K562 (cell line): Measurements from ENCODE around the gene TRMT1. TPM values are rescaled to one million over a fixed set of nuclear protein-coding genes. Genes with fewer than 3 reads are reported as not detected.

Experiments
- ARHGAP35 ChIP-seq: fragments of 450-650 bp; IDR thresholded peaks from 2 replicates; pipeline ENCODE4 v1.6.1; 2018; ENCODE audit not compliant: partially characterized antibody
- BDP1 ChIP-seq: IDR thresholded peaks from 3 replicates; pipeline ENCODE4 v1.6.1; 2011; ENCODE audit not compliant: insufficient read length, insufficient read depth
- CBX8 ChIP-seq: fragments of 200-600 bp; sonication (generic); IDR thresholded peaks from 2 replicates; pipeline ENCODE4 v1.6.1; 2012; ENCODE audit warnings: borderline replicate concordance, mixed run types, low read depth, mild to moderate bottlenecking, moderate library complexity, mixed read lengths, low read length, control low read depth, inconsistent platforms; ENCODE audit not compliant: poor library complexity, severe bottlenecking; ENCODE audit errors: extremely low read depth
- CC2D1A ChIP-seq: fragments of 450-650 bp; IDR thresholded peaks from 2 replicates; pipeline ENCODE4 v1.6.1; 2017; ENCODE audit warnings: mild to moderate bottlenecking
- ETV1 ChIP-seq: fragments of 450-650 bp; conservative IDR thresholded peaks from 2 replicates; pipeline ENCODE4 v1.6.1; 2016; ENCODE audit warnings: missing genetic modification characterization, control low read depth, low read depth, missing compliant biosample characterization
- GABPB2 ChIP-seq: fragments of 250-450 bp; sonication (Bioruptor Pico); conservative IDR thresholded peaks from 2 replicates; pipeline ENCODE4 v1.5.1; 2021; ENCODE audit warnings: mild to moderate bottlenecking
- GTF2A2 ChIP-seq: IDR thresholded peaks from 2 replicates; pipeline ENCODE4 v1.6.1; 2016; ENCODE audit warnings: mild to moderate bottlenecking, missing genetic modification characterization, missing compliant biosample characterization
- LEF1 ChIP-seq: fragments of 450-650 bp; IDR thresholded peaks from 2 replicates; pipeline ENCODE4 v1.6.1; 2016; ENCODE audit warnings: mild to moderate bottlenecking
- MEIS2 ChIP-seq: fragments of 450-650 bp; IDR thresholded peaks from 2 replicates; pipeline ENCODE4 v1.6.1; 2014; ENCODE audit warnings: mild to moderate bottlenecking; ENCODE audit not compliant: partially characterized antibody
- RFX5 ChIP-seq: IDR thresholded peaks from 2 replicates; pipeline ENCODE4 v1.6.1; 2011; ENCODE audit warnings: low read depth, mild to moderate bottlenecking, improper control_type of control experiment, low read length
- SMC3 ChIP-seq: conservative IDR thresholded peaks from 2 replicates; pipeline ENCODE4 v1.6.1; 2011; ENCODE audit warnings: low read depth, low read length, improper control_type of control experiment; ENCODE audit not compliant: insufficient read depth
- STAT5A ChIP-seq: IDR thresholded peaks from 2 replicates; pipeline ENCODE4 v1.6.1; 2012; ENCODE audit warnings: low read length, inconsistent platforms, borderline replicate concordance
- ZBTB1 ChIP-seq: sonication (generic); formaldehyde crosslinking; IDR thresholded peaks from 2 replicates; pipeline ENCODE4 v1.8.1; 2023; ENCODE audit warnings: missing genetic modification reagents, low read depth, mild to moderate bottlenecking, borderline replicate concordance
- ZFP36 ChIP-seq: fragments of 150-350 bp; IDR thresholded peaks from 2 replicates; pipeline ENCODE4 v1.6.1; 2018; ENCODE audit warnings: low read length, low read depth; ENCODE audit not compliant: partially characterized antibody
- ZKSCAN1 ChIP-seq: fragments of 150-350 bp; IDR thresholded peaks from 2 replicates; pipeline ENCODE4 v1.6.1; 2016; ENCODE audit warnings: low read depth, low read length
- ZKSCAN3 ChIP-seq: fragments of 250-450 bp; sonication (Bioruptor Pico); IDR thresholded peaks from 2 replicates; pipeline ENCODE4 v1.4.0; 2020
- ZNF121 ChIP-seq: sonication (generic); formaldehyde crosslinking; conservative IDR thresholded peaks from 2 replicates; pipeline ENCODE4 v1.8.0; 2022; ENCODE audit warnings: missing genetic modification reagents
- ZNF143 ChIP-seq: sonication (generic); formaldehyde crosslinking; IDR thresholded peaks from 2 replicates; pipeline ENCODE4 v1.9.0; 2022; ENCODE audit warnings: mild to moderate bottlenecking, missing genetic modification reagents
- ZNF436 ChIP-seq: fragments of 250-450, 450-650 bp; sonication (Bioruptor Pico); formaldehyde crosslinking; IDR thresholded peaks from 2 replicates; pipeline ENCODE4 v1.7.0; 2020; ENCODE audit warnings: mild to moderate bottlenecking
- polyA plus RNA-seq, 8 experiments: library from polyadenylated mRNA; depleted of rRNA in 4 of 8; stranded (reverse) in 5 of 8; unstranded in 3 of 8; fragments of >200 nt; fragmentation: Nextera tagmentation in 2 of 8; fragmentation: Illumina TruSeq in 1 of 8; extraction: Ambion mirVana in 2 of 8; extraction: Trizol in 1 of 8; gene quantifications; 2 replicates each; pipeline versions ENCODE4 v1.2.1 to v1.2.3, GENCODE V29; 2011 to 2014; ENCODE audit warnings: inconsistent platforms in 1 of 8, missing spikeins in 1 of 8
- total RNA-seq, 7 experiments: library from RNA; depleted of rRNA in 6 of 7; stranded (reverse); fragments of >200 nt in 6 of 7; fragmentation: Illumina TruSeq in 2 of 7; extraction: Trizol in 2 of 7; gene quantifications; 2 replicates each; pipeline versions ENCODE4 v1.2.1 to v1.2.3, GENCODE V29; 2011 to 2021; ENCODE audit warnings: low replicate concordance in 1 of 7
- TF ChIP-seq, protein P1 (sequence below): fragments of 450-650 bp; IDR thresholded peaks from 2 replicates; pipeline ENCODE4 v1.6.1; 2016; ENCODE audit warnings: mild to moderate bottlenecking, moderate library complexity

TRMT1 gene
- total and polyA plus RNA-seq, 9 of the 15 experiments (the other 6 are each of a cell fraction or from before 2014, with no cell fraction given) = 5.8 to 158 (median 54.3) TPM

DNA sequence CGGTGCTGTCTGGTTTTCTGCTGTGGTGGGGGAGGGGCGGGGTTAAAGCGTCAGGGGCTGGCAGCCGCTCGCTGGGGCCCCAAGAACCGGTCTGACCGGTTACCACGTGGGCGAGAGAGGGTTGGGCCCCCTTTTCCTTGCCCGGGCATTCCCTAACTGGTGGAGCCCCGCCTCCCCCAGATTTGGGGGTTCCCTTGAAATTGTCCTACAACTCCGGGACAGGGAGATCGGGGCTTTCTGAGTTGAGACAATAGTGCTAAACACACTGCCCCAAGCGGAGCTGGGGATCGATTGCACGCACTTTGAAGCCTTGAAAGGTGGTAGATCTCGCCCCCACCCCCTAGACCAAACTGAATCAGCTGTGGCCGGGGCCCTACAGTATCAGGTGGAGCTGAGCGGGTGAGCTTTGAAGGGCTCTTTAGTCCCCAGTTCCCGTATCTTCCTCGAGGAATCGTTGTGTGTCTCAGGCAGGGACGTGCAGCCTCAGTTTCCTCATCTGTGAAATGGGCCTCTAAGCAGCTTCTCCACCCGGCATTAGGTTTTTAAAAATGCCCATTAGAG, 38.5 kb upstream of the TRMT1 start (continued):
- TF ChIP-seq, protein P1, sequence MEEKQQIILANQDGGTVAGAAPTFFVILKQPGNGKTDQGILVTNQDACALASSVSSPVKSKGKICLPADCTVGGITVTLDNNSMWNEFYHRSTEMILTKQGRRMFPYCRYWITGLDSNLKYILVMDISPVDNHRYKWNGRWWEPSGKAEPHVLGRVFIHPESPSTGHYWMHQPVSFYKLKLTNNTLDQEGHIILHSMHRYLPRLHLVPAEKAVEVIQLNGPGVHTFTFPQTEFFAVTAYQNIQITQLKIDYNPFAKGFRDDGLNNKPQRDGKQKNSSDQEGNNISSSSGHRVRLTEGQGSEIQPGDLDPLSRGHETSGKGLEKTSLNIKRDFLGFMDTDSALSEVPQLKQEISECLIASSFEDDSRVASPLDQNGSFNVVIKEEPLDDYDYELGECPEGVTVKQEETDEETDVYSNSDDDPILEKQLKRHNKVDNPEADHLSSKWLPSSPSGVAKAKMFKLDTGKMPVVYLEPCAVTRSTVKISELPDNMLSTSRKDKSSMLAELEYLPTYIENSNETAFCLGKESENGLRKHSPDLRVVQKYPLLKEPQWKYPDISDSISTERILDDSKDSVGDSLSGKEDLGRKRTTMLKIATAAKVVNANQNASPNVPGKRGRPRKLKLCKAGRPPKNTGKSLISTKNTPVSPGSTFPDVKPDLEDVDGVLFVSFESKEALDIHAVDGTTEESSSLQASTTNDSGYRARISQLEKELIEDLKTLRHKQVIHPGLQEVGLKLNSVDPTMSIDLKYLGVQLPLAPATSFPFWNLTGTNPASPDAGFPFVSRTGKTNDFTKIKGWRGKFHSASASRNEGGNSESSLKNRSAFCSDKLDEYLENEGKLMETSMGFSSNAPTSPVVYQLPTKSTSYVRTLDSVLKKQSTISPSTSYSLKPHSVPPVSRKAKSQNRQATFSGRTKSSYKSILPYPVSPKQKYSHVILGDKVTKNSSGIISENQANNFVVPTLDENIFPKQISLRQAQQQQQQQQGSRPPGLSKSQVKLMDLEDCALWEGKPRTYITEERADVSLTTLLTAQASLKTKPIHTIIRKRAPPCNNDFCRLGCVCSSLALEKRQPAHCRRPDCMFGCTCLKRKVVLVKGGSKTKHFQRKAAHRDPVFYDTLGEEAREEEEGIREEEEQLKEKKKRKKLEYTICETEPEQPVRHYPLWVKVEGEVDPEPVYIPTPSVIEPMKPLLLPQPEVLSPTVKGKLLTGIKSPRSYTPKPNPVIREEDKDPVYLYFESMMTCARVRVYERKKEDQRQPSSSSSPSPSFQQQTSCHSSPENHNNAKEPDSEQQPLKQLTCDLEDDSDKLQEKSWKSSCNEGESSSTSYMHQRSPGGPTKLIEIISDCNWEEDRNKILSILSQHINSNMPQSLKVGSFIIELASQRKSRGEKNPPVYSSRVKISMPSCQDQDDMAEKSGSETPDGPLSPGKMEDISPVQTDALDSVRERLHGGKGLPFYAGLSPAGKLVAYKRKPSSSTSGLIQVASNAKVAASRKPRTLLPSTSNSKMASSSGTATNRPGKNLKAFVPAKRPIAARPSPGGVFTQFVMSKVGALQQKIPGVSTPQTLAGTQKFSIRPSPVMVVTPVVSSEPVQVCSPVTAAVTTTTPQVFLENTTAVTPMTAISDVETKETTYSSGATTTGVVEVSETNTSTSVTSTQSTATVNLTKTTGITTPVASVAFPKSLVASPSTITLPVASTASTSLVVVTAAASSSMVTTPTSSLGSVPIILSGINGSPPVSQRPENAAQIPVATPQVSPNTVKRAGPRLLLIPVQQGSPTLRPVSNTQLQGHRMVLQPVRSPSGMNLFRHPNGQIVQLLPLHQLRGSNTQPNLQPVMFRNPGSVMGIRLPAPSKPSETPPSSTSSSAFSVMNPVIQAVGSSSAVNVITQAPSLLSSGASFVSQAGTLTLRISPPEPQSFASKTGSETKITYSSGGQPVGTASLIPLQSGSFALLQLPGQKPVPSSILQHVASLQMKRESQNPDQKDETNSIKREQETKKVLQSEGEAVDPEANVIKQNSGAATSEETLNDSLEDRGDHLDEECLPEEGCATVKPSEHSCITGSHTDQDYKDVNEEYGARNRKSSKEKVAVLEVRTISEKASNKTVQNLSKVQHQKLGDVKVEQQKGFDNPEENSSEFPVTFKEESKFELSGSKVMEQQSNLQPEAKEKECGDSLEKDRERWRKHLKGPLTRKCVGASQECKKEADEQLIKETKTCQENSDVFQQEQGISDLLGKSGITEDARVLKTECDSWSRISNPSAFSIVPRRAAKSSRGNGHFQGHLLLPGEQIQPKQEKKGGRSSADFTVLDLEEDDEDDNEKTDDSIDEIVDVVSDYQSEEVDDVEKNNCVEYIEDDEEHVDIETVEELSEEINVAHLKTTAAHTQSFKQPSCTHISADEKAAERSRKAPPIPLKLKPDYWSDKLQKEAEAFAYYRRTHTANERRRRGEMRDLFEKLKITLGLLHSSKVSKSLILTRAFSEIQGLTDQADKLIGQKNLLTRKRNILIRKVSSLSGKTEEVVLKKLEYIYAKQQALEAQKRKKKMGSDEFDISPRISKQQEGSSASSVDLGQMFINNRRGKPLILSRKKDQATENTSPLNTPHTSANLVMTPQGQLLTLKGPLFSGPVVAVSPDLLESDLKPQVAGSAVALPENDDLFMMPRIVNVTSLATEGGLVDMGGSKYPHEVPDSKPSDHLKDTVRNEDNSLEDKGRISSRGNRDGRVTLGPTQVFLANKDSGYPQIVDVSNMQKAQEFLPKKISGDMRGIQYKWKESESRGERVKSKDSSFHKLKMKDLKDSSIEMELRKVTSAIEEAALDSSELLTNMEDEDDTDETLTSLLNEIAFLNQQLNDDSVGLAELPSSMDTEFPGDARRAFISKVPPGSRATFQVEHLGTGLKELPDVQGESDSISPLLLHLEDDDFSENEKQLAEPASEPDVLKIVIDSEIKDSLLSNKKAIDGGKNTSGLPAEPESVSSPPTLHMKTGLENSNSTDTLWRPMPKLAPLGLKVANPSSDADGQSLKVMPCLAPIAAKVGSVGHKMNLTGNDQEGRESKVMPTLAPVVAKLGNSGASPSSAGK = no peak
- TF ChIP-seq GTF2A2 (tag) (no peak), ARHGAP35 (no peak), BDP1 (no peak), MEIS2 (no peak), ZFP36 (peak; percentile 16), ZNF143 (CRISPR knock-in tag) (no peak), GABPB2 (CRISPR knock-in tag) (no peak), ZBTB1 (peak; percentile 41; the same call in 1 of the 2 replicates), ZKSCAN1 (no peak; the same call in 1 of the 2 replicates), ZNF436 (CRISPR knock-in tag) (no peak), ETV1 (tag) (no peak), RFX5 (no peak), ZKSCAN3 (CRISPR knock-in tag) (no peak), CBX8 (no peak), LEF1 (peak; percentile 18; the same call in 1 of the 2 replicates), ZNF121 (CRISPR knock-in tag) (no peak), STAT5A (no peak; the same call in 1 of the 2 replicates), SMC3 (no peak), CC2D1A (peak; percentile 57; the same call in 1 of the 2 replicates)
